NCI-H446 (cell line): Measurements from ENCODE around the gene FOXE3.

Source experiments
- DNase-seq, 2 experiments: peaks; one replicate each; lab custom pipeline; 2025; lab: John Stamatoyannopoulos, UW

The FOXE3 gene

DNA sequence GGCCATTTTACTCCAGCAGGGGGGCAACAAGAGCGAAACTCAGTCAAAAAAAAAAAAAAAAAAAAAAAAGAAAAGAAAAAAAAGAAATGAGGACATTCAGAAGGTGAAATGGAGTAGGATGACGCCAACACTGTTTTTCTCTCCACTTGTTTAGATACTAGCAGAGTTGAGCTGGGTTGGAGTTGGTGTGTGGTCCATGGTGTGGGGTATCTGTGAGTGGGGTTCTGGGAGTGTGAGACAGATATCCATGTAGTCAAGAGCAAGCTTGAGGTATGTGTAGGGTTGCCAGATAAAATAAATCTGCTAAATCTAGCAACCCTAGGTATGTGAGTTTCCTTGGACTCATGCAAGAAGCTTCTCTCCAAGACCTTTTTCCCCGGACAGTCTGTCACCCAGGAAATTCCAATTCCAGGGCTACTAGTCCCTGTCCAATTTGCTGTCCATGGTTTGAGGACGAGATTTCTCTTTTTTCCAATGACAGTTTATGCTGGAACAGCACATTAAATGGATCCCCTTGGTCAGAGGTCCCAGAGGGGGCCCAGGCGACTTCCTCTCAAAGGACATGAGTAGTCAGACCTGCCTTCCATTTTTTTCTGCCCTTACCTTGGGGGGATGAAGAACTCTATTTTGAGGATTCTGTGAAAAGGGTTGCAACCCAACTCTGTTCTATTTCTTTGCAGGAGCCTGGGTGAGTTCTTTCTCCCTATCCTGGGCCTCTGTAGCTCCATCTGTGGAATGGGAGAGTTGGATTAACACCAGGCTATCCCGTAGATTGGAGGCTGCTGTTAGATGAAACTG is 19.6 kb downstream of the FOXE3 start:
- no peak for DNase-seq

DNA sequence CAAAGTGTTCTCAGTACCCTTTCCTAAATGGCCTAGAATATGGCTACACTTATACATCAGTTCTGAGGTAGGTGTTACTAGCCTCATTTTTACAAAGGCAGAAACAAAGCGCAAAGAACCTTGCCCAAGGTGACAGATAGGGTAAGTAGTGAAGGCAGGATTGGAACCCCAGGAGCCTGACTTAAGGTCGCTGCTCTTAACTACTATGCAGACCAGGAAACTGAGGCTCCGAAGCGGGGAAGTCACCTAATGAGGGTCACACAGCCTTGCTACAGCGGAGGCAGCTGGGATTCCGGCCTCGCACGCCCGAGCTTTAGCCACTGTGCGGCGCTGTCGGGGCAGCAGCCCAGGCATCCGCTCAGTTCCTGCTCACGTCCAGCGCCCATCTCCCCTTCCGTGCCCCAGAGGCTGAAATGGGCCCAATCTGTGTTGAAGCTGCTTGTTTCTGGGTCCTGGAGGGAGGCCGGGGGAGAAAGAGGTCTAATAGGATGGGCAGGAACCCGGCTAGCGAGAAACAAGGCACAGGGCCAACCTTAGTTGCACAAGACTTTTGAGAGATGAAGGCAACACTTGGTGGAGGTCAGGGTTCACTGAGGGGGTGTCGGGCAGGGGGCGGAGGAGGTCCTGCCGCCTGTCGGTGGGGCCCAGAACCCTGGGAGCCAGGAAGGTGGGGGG is 20.4 kb downstream of the FOXE3 start:
- DNase-seq = peak; percentile 57 to 77

DNA sequence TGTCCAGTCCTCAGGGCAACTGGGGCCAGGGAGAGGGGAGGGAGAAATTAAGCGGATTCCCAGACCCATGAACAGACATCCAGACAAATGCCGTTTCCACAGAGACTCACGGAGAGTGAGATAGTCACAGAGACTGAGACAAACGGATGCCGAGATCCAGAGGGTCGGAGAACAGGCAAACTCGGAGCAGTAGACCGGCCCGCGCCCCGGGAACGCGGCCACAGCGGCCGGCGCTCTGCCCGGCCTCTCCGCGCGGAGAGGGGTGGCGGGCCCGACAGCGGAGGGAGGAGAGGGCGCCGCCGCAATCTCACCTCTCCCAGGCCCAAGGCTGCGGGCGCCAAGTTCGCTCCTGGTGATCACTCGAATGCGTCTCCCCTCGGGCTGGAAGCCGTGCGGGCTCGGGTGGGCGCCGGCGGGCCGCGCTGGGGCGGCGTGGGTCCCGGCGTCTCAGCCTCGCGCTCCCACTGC is 20.9 kb downstream of the FOXE3 start:
- peak in 1 of 2 experiments; percentile 47 for DNase-seq

GRCh38 chr1:47437447-47438164 is 21.5 kb downstream of the FOXE3 start, which contains the start of gene FOXD2:
TSS of gene FOXD2 (plus strand) at chr1:47438044. CDS start at chr1:47438136, 92 bp downstream.
- DNase-seq = peak; percentile 92

DNA sequence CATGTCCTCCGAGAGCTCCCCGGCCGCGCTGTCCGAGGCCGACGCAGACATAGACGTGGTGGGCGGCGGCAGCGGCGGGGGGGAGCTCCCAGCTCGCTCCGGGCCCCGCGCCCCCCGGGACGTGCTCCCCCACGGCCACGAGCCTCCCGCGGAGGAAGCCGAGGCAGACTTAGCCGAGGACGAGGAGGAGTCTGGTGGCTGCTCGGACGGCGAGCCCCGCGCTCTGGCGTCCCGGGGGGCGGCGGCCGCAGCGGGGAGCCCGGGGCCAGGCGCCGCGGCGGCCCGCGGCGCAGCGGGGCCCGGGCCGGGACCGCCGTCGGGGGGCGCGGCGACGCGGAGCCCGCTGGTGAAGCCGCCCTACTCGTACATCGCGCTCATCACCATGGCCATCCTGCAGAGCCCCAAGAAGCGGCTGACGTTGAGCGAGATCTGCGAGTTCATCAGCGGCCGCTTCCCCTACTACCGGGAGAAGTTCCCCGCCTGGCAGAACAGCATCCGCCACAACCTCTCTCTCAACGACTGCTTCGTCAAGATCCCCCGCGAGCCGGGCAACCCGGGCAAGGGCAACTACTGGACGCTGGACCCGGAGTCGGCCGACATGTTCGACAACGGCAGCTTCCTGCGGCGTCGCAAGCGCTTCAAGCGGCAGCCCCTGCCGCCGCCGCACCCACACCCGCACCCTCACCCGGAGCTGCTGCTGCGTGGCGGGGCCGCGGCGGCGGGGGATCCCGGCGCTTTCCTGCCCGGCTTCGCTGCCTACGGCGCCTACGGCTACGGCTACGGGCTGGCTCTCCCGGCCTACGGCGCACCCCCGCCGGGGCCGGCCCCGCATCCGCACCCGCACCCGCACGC is 22.3 kb downstream of the FOXE3 start:
- DNase-seq = no peak

DNA sequence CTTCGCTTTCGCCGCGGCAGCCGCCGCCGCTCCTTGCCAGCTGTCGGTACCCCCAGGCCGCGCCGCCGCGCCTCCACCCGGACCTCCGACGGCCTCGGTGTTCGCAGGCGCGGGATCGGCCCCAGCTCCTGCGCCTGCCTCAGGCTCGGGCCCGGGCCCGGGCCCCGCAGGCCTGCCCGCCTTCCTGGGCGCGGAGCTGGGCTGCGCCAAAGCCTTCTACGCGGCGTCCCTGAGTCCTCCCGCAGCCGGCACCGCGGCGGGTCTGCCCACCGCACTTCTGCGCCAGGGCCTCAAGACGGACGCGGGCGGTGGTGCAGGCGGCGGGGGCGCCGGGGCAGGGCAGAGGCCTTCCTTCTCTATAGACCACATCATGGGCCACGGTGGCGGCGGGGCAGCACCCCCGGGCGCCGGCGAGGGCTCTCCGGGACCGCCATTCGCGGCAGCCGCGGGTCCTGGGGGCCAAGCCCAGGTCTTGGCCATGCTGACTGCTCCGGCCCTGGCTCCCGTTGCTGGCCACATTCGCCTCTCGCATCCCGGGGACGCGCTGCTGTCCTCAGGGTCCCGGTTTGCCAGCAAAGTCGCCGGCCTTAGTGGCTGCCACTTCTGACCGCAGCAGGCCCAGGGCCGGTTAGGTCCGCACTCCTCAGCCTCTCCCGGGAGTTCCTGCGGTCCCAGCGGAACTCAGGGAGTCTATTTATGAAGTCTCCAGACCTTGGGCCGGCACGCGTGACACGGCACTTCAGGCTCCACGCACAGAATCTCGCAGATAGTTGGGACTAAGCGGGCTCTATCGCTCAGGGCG is 23.1 kb downstream of the FOXE3 start:
- no peak for DNase-seq

DNA sequence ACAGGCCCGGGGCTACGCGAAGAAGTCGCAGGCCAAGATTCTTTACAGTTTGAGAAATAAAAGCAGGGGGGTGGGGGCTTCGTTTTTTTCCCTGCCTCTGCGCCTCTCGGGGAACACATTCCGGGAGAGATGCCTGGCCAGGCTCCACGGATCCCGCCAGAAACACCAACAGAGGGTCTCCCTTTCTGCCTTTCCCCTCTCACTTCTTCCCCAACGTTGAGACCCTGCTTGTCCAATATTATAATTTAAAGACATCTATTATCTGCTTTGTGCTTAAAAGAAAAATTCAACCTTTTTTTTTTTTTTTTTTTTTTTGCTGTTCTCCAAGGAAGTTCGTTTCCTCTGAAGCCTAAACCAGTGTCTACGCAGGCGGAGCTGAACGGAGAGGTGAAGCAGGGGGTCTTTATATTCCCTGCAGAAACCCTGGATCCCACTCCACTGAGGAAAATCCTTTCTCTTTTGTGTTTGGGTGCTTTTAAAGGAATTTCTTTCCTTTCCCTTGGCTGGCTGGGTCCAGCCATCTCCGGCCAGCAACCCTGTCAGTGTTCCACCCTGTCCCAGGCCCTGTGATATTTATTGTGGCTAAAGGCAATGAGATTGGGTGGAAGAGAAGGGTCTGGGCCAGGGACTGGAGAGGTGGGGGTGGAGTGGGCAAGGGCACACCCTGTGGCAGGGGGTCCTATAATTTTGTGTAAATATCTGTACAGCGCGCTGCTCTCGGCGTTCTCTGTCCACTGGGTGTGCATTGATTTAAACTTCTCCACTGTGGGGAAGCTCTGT is 23.9 kb downstream of the FOXE3 start:
- DNase-seq = no peak

DNA sequence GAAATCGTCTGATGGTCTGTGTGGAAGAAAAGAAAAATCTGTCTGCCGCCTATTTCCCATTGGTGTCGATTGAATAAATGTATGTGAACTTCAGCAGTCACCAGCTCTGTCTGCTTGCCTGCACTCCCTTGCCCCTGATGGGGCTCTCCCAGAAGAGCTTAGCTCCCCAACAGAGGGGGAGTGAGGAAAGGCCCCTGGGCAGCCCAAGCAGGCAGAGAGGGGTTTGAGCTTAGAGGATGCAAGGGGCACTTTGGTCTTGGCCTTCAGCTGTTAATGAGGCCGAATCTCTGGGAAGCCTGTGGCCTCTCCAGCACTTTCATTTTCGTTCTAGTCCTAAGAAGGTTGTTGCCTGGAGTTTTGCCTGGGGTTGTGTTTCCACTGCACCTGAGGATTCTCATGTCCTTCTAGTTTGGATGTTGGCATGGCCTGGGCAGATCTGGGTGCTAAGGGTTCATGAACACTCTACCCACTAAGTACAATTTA is 24.6 kb downstream of the FOXE3 start:
- no peak for DNase-seq

GRCh38 chr1:47441450-47442106 is 25.5 kb downstream of the FOXE3 start:
- DNase-seq = no peak

- DNase-seq = no peak
These were observed 26.1 kb downstream of the FOXE3 start for GRCh38 chr1:47442202-47442601.

DNA sequence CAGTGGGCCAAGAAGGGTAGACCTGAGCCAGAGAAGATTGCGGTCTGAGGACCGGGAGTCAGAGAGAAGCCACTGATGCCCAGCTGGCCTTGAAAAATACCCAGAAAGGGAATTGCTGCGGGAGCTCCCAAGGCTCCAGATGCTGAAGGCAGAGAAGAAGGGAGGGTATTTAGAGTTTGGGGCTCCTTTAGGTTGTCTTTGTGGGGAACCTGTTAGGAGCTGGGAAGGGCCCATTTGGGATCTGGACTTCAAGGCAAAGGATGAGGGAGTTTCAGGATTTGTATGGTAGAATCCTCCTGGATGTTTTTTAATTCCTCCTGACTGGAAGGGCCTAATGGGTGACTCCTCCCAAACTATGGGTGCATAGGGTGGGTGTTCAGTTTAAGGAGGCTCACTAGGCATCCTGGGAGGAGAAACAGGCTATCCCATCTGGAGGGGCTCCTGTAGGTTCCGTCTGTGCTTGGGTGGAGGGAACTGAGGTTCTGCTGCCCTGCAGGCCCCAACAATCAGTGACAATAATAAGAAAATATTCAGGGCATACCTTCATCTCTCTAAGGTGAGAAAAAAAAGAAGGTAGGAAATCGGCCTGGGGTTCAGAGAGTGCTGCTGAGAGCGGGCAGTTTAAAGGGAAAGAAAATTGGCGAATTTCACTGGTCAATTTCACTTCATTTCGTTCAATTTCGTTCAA is 26.9 kb downstream of the FOXE3 start:
- no peak for DNase-seq

- no peak for DNase-seq
These were observed 27.6 kb downstream of the FOXE3 start for GRCh38 chr1:47443530-47444296.

DNA sequence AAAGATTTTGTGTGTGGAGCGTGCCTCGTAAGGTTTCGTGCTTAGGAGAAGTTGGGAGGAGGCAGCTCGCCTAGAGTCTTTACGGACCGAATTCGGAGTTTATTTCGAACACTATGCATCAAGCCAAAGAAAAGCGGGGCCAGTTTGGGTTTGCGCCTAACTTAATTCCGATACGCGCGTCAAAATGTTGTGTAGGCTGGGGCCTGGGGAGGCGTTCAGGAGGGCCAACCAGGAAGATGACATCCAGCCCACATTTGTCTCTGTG is 28.1 kb downstream of the FOXE3 start:
- no peak for DNase-seq

DNA sequence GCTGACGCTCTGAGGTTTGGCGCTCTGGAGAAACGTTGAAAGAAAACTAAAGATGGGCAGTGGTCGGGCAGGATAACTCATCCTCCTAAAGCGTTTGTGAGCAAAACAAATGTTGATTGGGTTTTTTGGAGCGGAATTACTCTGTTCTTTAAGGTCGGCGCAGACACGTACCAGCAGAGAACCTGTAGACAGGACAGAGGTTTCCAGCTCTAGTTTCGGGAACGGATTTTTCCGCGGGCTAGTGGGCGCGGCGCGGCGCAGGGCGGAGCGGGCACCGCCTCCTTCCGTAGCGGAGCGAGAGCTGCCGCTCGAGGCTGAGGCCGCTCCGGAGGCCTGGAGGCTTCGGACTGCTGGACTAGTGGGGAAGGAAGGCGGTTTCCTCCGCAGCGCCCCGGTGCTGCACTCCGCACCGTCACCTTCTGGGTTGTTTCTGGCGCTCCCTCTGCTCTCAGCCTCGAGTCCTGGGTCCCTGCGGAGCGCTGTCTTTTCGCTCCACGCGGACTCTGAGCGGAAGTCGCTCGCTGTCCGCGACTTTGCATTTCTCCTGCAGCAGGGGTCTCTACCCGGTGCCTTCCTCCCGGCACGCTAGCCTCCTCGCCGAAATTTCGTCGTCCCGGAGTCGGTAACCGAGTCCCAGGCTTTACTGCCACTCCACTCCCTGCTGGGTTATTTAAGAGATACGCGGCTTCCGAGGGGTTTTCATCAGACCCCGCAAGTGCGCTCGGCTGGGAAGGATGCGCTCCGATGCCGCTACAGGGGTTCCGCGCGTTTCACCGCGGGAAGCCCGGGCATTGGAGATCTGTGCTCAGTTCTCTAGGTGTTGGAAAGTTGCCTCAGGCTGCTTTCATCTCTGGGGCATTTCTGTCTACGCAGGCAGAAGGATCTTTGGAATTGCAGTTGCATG is 28.7 kb downstream of the FOXE3 start:
- no peak for DNase-seq

- no peak for DNase-seq
These were observed 29.9 kb downstream of the FOXE3 start for GRCh38 chr1:47445823-47446550.

- no peak for DNase-seq
These were observed 32.6 kb downstream of the FOXE3 start for GRCh38 chr1:47448462-47449222.
